ENCODE results near the gene PRUNE2.

PRUNE2 gene

DNA sequence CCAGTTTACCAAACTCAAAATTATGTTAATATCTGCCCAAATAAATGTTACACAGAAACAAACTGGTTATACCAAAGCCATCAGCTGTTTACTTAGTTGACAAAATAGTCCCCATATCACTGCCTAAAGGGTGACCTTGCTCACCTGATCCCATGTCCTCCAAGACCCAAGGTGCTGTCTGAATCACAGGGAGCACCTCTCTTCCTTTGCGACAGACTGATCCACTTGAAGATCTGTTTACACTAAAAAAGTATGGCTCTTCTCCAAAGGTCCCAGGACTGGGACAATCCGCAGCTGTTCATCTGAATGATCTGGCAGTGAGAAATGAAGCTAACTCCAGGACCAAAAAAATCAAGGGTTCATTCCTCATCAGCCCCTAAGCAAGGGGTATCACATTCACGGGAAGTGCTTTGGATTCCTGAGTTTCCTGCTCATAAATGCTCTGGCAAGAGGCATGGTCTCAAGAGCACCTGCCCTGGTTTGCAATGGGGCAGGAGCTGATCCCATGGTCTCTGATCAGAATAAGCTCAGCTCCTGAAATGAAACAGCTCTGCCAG lies 5.0 kb downstream of the PRUNE2 start:
- Histone ChIP-seq H3K27me3 (peaks cover 54% of the 10 kb centered on the region), H3K9me3 (no peaks in the 10 kb centered on the region), H3K4me1 (ENCODE audit: control insufficient read depth in 1 of 2, insufficient read depth in 1 of 2, low read depth in 1 of 2, low read length in 1 of 2) (no peaks in the 10 kb centered on the region), H3K36me3 (no peaks in the 10 kb centered on the region), H3K27ac (no peak overlapping the region), H3K4me3 (ENCODE audit: low read depth in 1 of 2, low read length in 1 of 2) (no peak overlapping the region)
- TF ChIP-seq CTCF (IDR thresholded peaks at IDR 0.05), result no peak

GRCh38 chr9:76898786-76899185 lies 7.1 kb downstream of the PRUNE2 start:
- Histone ChIP-seq H3K27me3 (peaks cover 32% of the 10 kb centered on the region), H3K27ac (no peak overlapping the region), H3K4me1 (ENCODE audit: control insufficient read depth in 1 of 2, insufficient read depth in 1 of 2, low read depth in 1 of 2, low read length in 1 of 2) (no peaks in the 10 kb centered on the region), H3K36me3 (no peaks in the 10 kb centered on the region), H3K4me3 (ENCODE audit: low read depth in 1 of 2, low read length in 1 of 2) (no peak overlapping the region), H3K9me3 (no peaks in the 10 kb centered on the region)
- no peak for TF ChIP-seq CTCF (IDR thresholded peaks at IDR 0.05)

DNA sequence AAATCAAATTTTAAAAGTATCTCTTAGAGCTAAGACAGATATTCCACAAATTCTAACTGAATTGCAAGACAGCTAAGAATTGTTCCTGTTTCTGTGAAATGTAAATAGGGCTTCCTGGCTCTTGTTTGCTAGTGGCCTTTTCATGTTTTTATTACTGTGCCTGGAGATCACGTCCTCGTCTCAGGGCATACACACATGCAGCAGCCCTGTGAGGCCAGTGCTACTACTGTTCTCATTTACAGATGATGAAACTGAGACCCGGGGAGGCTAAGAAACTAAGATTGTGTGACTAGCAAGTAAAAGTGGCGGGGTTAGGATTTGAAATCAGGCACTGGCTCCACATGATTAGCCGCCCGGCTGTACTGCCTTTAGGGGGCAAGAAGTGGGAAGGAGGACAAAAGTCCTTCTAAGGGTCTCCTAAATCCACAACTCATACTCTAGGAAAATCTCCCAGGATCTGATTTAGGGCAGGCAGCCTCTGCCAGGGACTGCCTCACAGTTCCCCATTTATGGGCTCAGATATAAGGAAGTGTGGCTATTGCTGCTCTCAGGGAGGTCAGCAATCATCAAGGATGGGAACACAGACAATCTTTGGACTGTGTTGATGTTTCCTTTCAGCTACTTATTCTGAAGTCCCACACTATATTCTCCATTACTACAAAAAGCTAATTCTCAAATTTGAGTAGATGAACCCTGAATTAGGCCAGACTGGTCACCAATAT lies 7.9 kb downstream of the PRUNE2 start:
- TF ChIP-seq CTCF (IDR thresholded peaks at IDR 0.05), result no peak
- Histone ChIP-seq H3K9me3 (no peaks in the 10 kb centered on the region), H3K27me3 (peaks cover 24% of the 10 kb centered on the region), H3K27ac (no peak overlapping the region), H3K4me1 (ENCODE audit: control insufficient read depth in 1 of 2, insufficient read depth in 1 of 2, low read depth in 1 of 2, low read length in 1 of 2) (no peaks in the 10 kb centered on the region), H3K4me3 (ENCODE audit: low read depth in 1 of 2, low read length in 1 of 2) (no peak overlapping the region), H3K36me3 (no peaks in the 10 kb centered on the region)

DNA sequence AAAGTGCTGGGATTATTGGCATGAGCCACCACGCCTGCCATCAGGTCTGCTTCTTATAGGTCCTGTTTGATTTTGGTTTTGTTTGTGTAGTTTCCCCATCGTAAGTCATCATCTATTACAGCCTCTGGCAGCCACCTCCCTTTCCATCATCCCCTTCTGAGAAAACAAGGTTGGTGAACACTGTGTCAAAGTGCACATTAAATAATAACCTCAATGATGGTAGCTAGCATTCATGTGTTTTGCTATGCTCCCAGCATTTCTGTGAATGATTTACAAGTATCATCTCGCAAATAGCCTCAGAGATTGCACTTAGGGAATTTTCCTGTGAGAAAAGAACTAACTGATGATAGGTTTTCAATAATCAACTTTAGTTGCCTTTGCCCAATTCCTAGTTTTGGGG lies 9.9 kb downstream of the PRUNE2 start:
- H3K36me3 ChIP-seq, result no peaks in the 10 kb centered on the region
- peaks cover 4% of the 10 kb centered on the region for H3K27me3 ChIP-seq
- no peak overlapping the region for H3K4me3 ChIP-seq (ENCODE audit: low read depth in 1 of 2, low read length in 1 of 2)
- TF ChIP-seq CTCF (IDR thresholded peaks at IDR 0.05), result no peak
- no peak overlapping the region for H3K27ac ChIP-seq
- H3K4me1 ChIP-seq (ENCODE audit: control insufficient read depth in 1 of 2, insufficient read depth in 1 of 2, low read depth in 1 of 2, low read length in 1 of 2), result no peaks in the 10 kb centered on the region
- no peaks in the 10 kb centered on the region for H3K9me3 ChIP-seq

- H3K4me3 ChIP-seq (ENCODE audit: low read depth in 1 of 2, low read length in 1 of 2), result no peak overlapping the region
- H3K36me3 ChIP-seq, result no peaks in the 10 kb centered on the region
- TF ChIP-seq CTCF (IDR thresholded peaks at IDR 0.05), result no peak
- no peak overlapping the region for H3K27ac ChIP-seq
- no peaks in the 10 kb centered on the region for H3K4me1 ChIP-seq (ENCODE audit: control insufficient read depth in 1 of 2, insufficient read depth in 1 of 2, low read depth in 1 of 2, low read length in 1 of 2)
- no peaks in the 10 kb centered on the region for H3K27me3 ChIP-seq
- no peaks in the 10 kb centered on the region for H3K9me3 ChIP-seq
Measured at GRCh38 chr9:76895186-76895585, 10.7 kb downstream of the PRUNE2 start.
